ENCODE measurements around the gene UNC45A. TPM values are rescaled to one million over a fixed set of nuclear protein-coding genes. Genes with fewer than 3 reads are reported as not detected.

Gene UNC45A
- total and polyA plus RNA-seq, 2 of the 13 experiments (the other 11 are each of a cell fraction or from before 2014, with no cell fraction given), result 33.8 to 39.7 TPM

- TF ChIP-seq ZNF790 (CRISPR knock-in tag; IDR thresholded peaks at IDR 0.05; ENCODE audit: borderline replicate concordance) (no peak), RBM22 (optimal IDR thresholded peaks at IDR 0.05; ENCODE audit: low read length) (peak; percentile 79)
- H3K4me2 ChIP-seq (ENCODE audit: low read depth, low read length), result no peak overlapping the region
- no peak for FAIRE-seq
Measured at GRCh38 chr15:90962021-90962420, 26.9 kb downstream of the UNC45A start.

GRCh38 chr15:90966262-90966661 is 31.2 kb downstream of the UNC45A start:
- intact Hi-C loops (cut with micrococcal nuclease; ENCODE audit: unreplicated experiment) (no loop called here), in situ Hi-C loops (cut with HindIII; ENCODE audit: extremely low pct_ligation_motif_present, low pct_unique_long_range_greater_than_20kb) (no loop called here)
- Histone ChIP-seq H3K27ac (ENCODE audit: extremely low read length, insufficient read depth, low read length) (no peak overlapping the region), H3K4me3 (replicated peaks in 1 of 3; ENCODE audit: insufficient read depth in 1 of 3, low read depth in 2 of 3, low read length in 3 of 3) (no peak overlapping the region), H4K20me1 (ENCODE audit: insufficient read depth, low read length) (no peaks in the 10 kb centered on the region; the same call in 1 of the 2 replicates), H3K4me2 (ENCODE audit: low read depth, low read length) (no peak overlapping the region), H3K27me3 (ENCODE audit: control insufficient read depth in 1 of 2, insufficient read depth in 2 of 2, low read length in 2 of 2) (no peaks in the 10 kb centered on the region), H3K36me3 (replicated peaks in 1 of 2; ENCODE audit: control insufficient read depth in 1 of 2, insufficient read depth in 2 of 2, low read length in 2 of 2) (peaks cover 18 to 69% of the 10 kb centered on the region in 2 experiments), H3K9me3 (ENCODE audit: low read length) (no peaks in the 10 kb centered on the region), H3K79me2 (ENCODE audit: insufficient read depth, low read length) (no peaks in the 10 kb centered on the region), H2AFZ (ENCODE audit: low read length) (no peak overlapping the region), H3K4me1 (ENCODE audit: insufficient read depth, low read length) (no peaks in the 10 kb centered on the region), H3K9ac (ENCODE audit: insufficient read depth, low read depth, low read length) (no peak overlapping the region)
- TF ChIP-seq POLR2A (IDR thresholded peaks at IDR 0.05; ENCODE audit: insufficient read depth in 1 of 2, low read depth in 2 of 2, low read length in 2 of 2), result peak in 1 of 2 experiments; percentile 31; a peak in 1 of 4 replicates
- TF ChIP-seq RBM22 (optimal IDR thresholded peaks at IDR 0.05; ENCODE audit: low read length), result peak; percentile 78
- TF ChIP-seq NPAS2 (CRISPR knock-in tag; IDR thresholded peaks at IDR 0.05; ENCODE audit: borderline replicate concordance), result no peak
- no peak for TF ChIP-seq TOPORS (CRISPR knock-in tag; IDR thresholded peaks at IDR 0.05)
- CTCF ChIA-PET (ENCODE audit: low intra/inter-chr PET ratio, low total read pairs), result no interaction called here
- POLR2A ChIA-PET, result interaction anchor here (1.3 kb wide), 1 partner anchor 12 kb away, joined by 3 read pairs; the partner anchor contains the start of gene RCCD1
- 96% methylated on average over 9 of the region's 9 CpGs for WGBS (ENCODE audit: low lambda C conversion rate)
- ATAC-seq (no peak), DNase-seq (ENCODE audit: low spot score) (no peak), FAIRE-seq (no peak)
- BruUV-seq (replicated peaks), result TSS peak; percentile 32

More at GRCh38 chr15:90962021-90962420, 26.9 kb downstream of the UNC45A start:
- Histone ChIP-seq H3K4me3 (replicated peaks in 1 of 3; ENCODE audit: insufficient read depth in 1 of 3, low read depth in 2 of 3, low read length in 3 of 3) (no peak overlapping the region), H3K27ac (ENCODE audit: extremely low read length, insufficient read depth, low read length) (no peak overlapping the region), H4K20me1 (ENCODE audit: insufficient read depth, low read length) (no peaks in the 10 kb centered on the region), H3K27me3 (ENCODE audit: control insufficient read depth in 1 of 2, insufficient read depth in 2 of 2, low read length in 2 of 2) (no peaks in the 10 kb centered on the region), H3K9me3 (ENCODE audit: low read length) (no peaks in the 10 kb centered on the region), H3K4me1 (ENCODE audit: insufficient read depth, low read length) (no peaks in the 10 kb centered on the region), H3K79me2 (ENCODE audit: insufficient read depth, low read length) (no peaks in the 10 kb centered on the region), H2AFZ (ENCODE audit: low read length) (no peak overlapping the region), H3K36me3 (replicated peaks in 1 of 2; ENCODE audit: control insufficient read depth in 1 of 2, insufficient read depth in 2 of 2, low read length in 2 of 2) (peaks cover 19 to 54% of the 10 kb centered on the region in 2 experiments), H3K9ac (ENCODE audit: insufficient read depth, low read depth, low read length) (no peak overlapping the region)
- intact Hi-C loops (cut with micrococcal nuclease; ENCODE audit: unreplicated experiment) (no loop called here), in situ Hi-C loops (cut with HindIII; ENCODE audit: extremely low pct_ligation_motif_present, low pct_unique_long_range_greater_than_20kb) (no loop called here)
- 88% methylated on average over 4 of the region's 4 CpGs for WGBS (ENCODE audit: low lambda C conversion rate)
- ChIA-PET POLR2A (no interaction called here), CTCF (ENCODE audit: low intra/inter-chr PET ratio, low total read pairs) (no interaction called here)
- BruUV-seq (replicated peaks), result no TSS peak
- no peak for ATAC-seq
- no peak for DNase-seq (ENCODE audit: low spot score)

Data from HepG2 (cell line).